Lung (tissue), 12 donors: ENCODE data around the gene VTI1A. TPM values are rescaled to one million over a fixed set of nuclear protein-coding genes. Genes with fewer than 3 reads are reported as not detected.

ENCODE experiments used
- ATAC-seq: fragments of 200-7000 bp; cut with Tn5 transposase; one replicate; pipeline ENCODE4 v1.9.1; 2020; ENCODE audit warnings: moderate number of reproducible peaks; ENCODE audit not compliant: insufficient read depth, low FRiP score
- DNase-seq, 3 donors: peaks; one replicate each; pipeline ENCODE4 v3.0.0-alpha.2; 2013 to 2017
- H3K27ac ChIP-seq, 2 donors: one replicate each; pipeline ENCODE4 v1.5.1; 2013; ENCODE audit warnings: mild to moderate bottlenecking in 2 of 2, moderate library complexity in 2 of 2, control low read depth in 1 of 2, inconsistent platforms in 1 of 2, low read depth in 1 of 2, low read length in 1 of 2
- H3K27me3 ChIP-seq, 3 donors: one replicate each; pipeline ENCODE4 v1.5.1; 2013; ENCODE audit warnings: low read length in 2 of 3; ENCODE audit not compliant: control insufficient read depth in 3 of 3, insufficient read depth in 3 of 3
- H3K36me3 ChIP-seq, 4 donors: one replicate each; pipeline ENCODE4 v1.5.1; 2013; ENCODE audit warnings: low read length in 4 of 4, mild to moderate bottlenecking in 1 of 4, moderate library complexity in 1 of 4; ENCODE audit not compliant: control insufficient read depth in 4 of 4, insufficient read depth in 4 of 4
- H3K4me1 ChIP-seq, 5 donors: one replicate each; pipeline ENCODE4 v1.5.1; 2013; ENCODE audit warnings: low read length in 5 of 5, mild to moderate bottlenecking in 2 of 5, moderate library complexity in 1 of 5; ENCODE audit not compliant: control insufficient read depth in 5 of 5, insufficient read depth in 5 of 5
- H3K4me3 ChIP-seq: one replicate; pipeline ENCODE4 v1.5.1; 2013; ENCODE audit warnings: mild to moderate bottlenecking, control low read depth, moderate library complexity
- H3K9ac ChIP-seq, 2 donors: one replicate each; pipeline ENCODE4 v1.5.1; 2013; ENCODE audit warnings: low read length in 2 of 2, control low read depth in 1 of 2; ENCODE audit not compliant: insufficient read depth in 1 of 2
- H3K9me3 ChIP-seq, 4 donors: one replicate each; pipeline ENCODE4 v1.5.1; 2013; ENCODE audit warnings: low read length in 3 of 4, mild to moderate bottlenecking in 1 of 4, moderate library complexity in 1 of 4; ENCODE audit not compliant: control insufficient read depth in 4 of 4, insufficient read depth in 3 of 4
- CTCF ChIP-seq: IDR thresholded peaks from 2 replicates; pipeline ENCODE4 v1.5.1; 2012; ENCODE audit warnings: mild to moderate bottlenecking; ENCODE audit errors: control extremely low read depth, extremely low read depth
- WGBS, 2 donors: extraction: QIAGEN DNeasy Blood & Tissue Kit; methylation state at CpG; one replicate each; pipeline ENCODE4 v1.1.7; 2013; 5-methylcytosine and 5-hydroxymethylcytosine counted together
- polyA plus RNA-seq, 2 donors: library from polyadenylated mRNA; stranded (reverse); fragments of 200-250 nt; gene quantifications; one replicate each; pipeline ENCODE4 v1.2.1, GENCODE V29; 2013
- total RNA-seq, 2 donors: library from RNA; depleted of rRNA in 1 of 2; stranded (reverse); fragments of >200 nt in 1 of 2; gene quantifications; one replicate each; pipeline ENCODE4 v1.2.1, GENCODE V29; 2014 to 2021
- donor health status: control.
- donor health status: control.
- donor health status: Bipolar disorder and iron deficiency.
- donor health status: healthy.
- donor health status: DM: yes; HTN: yes; CAD: no.

The VTI1A gene
- total and polyA plus RNA-seq, 4 donors: 9.2 to 48.2 (median 28.4) TPM

DNA sequence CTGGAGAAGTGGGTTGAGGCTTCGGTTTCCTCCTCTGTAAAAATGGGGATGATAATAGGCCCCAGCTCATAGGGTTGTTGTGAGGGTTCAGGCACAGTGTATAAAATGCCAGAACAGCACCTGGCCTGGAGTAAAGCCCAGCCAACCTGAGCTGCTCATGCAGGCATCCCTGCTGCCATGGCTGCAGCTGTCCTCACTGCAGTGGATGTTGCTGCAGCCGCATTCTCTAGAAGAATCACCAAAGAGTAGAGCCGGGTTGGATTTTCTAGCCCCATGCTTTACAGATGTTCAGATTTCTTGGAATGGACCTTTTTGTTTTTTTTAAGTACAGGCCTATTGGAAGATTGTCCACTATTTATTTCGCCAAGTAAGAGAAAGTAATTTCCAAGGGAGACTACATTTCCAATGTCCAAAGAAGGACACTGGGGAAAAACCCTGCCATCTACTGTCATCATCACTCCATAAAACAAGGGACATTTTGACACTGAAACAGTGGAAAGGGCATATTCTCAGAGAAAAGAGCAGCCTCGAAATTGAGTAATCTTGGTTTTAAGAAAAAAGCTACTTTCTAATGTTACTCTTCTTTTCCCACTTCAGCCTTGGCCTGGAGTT lies 355.5 kb downstream of the VTI1A start:
- no peak overlapping the region for H3K9ac ChIP-seq
- DNase-seq: peak in 2 of 3 donors; percentile 50 to 72
- no peak overlapping the region for H3K4me3 ChIP-seq
- ATAC-seq: no peak
- H3K36me3 ChIP-seq: peaks cover 0 to 2% (median 0%) of the 10 kb centered on the region in 4 donors
- TF ChIP-seq CTCF: no peak
- H3K27ac ChIP-seq: no peak overlapping the region
- no peaks in the 10 kb centered on the region for H3K9me3 ChIP-seq
- 84 to 87% methylated on average over 5 of the region's 5 CpGs for WGBS, 2 donors
- H3K27me3 ChIP-seq: no peaks in the 10 kb centered on the region
- H3K4me1 ChIP-seq: peaks cover 0 to 8% (median 0%) of the 10 kb centered on the region in 5 donors

- Histone ChIP-seq H3K27ac (no peak overlapping the region), H3K27me3 (no peaks in the 10 kb centered on the region), H3K9me3 (no peaks in the 10 kb centered on the region), H3K9ac (no peak overlapping the region), H3K4me3 (no peak overlapping the region), H3K4me1 (peaks cover 0 to 8% (median 0%) of the 10 kb centered on the region in 5 donors), H3K36me3 (peaks cover 0 to 4% (median 0%) of the 10 kb centered on the region in 4 donors)
- no peak for ATAC-seq
- peak in 1 of 3 donors; percentile 23 for DNase-seq
- 77 to 89% methylated on average over 5 of the region's 5 CpGs for WGBS, 2 donors
- TF ChIP-seq CTCF: no peak
These were observed 357.0 kb downstream of the VTI1A start for GRCh38 chr10:112803961-112804401.

DNA sequence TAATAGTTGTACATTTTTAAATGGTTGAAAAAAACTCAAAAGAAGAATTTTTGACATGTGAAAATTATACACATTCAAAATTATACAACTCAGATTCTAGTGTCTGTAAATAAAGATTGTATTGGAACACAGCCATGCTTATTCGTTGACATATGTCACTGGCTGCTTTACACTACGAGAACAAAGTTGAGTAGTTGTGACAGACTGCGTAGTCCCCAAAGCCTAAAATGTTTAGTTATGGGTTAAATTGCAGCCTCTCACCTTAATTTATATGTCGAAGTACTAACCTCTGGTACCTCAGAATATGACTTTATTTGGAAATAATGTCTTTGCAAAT lies 358.2 kb downstream of the VTI1A start:
- WGBS, 2 donors: 83 to 87% methylated on average over 4 of the region's 4 CpGs
- Histone ChIP-seq H3K27me3 (no peaks in the 10 kb centered on the region), H3K4me3 (no peak overlapping the region), H3K36me3 (peaks cover 0 to 4% (median 0%) of the 10 kb centered on the region in 4 donors), H3K9me3 (no peaks in the 10 kb centered on the region), H3K9ac (no peak overlapping the region), H3K27ac (no peak overlapping the region), H3K4me1 (peaks cover 0 to 5% (median 0%) of the 10 kb centered on the region in 5 donors)
- no peak for TF ChIP-seq CTCF
- ATAC-seq: no peak
- no peak for DNase-seq

GRCh38 chr10:112805701-112806100 lies 358.7 kb downstream of the VTI1A start:
- no peak for TF ChIP-seq CTCF
- whole genome bisulfite sequencing, 2 donors: 94 to 97% methylated on average over 6 of the region's 6 CpGs
- no peak for ATAC-seq
- peaks cover 0 to 8% (median 3%) of the 10 kb centered on the region in 5 donors for H3K4me1 ChIP-seq
- H3K9ac ChIP-seq: no peak overlapping the region
- H3K27me3 ChIP-seq: no peaks in the 10 kb centered on the region
- H3K9me3 ChIP-seq: peaks cover 0 to 3% (median 0%) of the 10 kb centered on the region in 4 donors
- no peak for DNase-seq
- no peak overlapping the region for H3K4me3 ChIP-seq
- peaks cover 0 to 4% (median 0%) of the 10 kb centered on the region in 4 donors for H3K36me3 ChIP-seq
- no peak overlapping the region for H3K27ac ChIP-seq
